HG03442 (cell line): ENCODE results near the gene MAP4K4.
"Not testable (repeated sequence)": the region's sequence is repeated elsewhere in the genome, so short reads cannot be mapped to it uniquely, and the experiment has no call there.

Source experiments
- ATAC-seq: cut with Tn5 transposase; IDR thresholded peaks from one replicate; pipeline ENCODE4 v1.9.1; 2021; ENCODE audit warnings: mild to moderate bottlenecking, moderate library complexity; ENCODE audit not compliant: unreplicated experiment

The MAP4K4 gene

DNA sequence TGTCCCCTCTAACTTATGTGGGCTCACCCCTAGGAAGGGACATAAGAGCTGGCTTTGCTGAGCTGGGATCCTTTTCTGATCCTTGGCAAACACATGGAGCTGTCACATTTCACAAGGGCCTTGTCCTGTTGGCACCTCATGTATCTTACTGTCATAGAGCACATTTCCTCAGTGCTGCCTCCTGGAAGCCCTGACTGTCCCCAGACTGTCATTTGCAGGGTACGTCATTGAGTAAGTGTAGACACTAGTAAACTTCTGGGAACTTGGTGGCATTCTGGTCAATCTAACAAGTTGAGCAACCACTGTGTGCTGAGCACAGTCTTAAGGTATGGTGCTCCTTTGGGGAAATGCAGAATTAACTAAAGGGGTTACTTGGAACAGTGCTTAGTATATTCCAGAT is 199.8 kb downstream of the MAP4K4 start:
- ATAC-seq, result no peak

DNA sequence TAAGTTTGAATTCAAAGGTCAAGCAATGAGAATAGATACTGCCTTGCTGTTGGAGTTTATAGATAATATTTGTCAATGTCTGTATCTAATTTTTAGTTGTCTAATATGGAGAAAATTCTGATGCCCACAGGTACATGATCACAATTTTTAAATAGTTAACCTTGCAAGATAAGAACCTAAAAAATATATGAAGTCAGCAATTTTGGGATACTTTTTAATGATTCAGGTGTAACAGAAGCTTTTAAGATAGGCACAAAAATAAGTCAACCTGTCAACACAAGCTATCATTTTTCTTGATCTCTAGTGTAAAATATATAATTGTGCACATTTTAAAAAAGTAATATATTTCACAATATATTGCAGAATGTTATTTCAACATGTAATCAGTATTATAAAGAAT is 201.8 kb downstream of the MAP4K4 start:
- ATAC-seq, result no peak

DNA sequence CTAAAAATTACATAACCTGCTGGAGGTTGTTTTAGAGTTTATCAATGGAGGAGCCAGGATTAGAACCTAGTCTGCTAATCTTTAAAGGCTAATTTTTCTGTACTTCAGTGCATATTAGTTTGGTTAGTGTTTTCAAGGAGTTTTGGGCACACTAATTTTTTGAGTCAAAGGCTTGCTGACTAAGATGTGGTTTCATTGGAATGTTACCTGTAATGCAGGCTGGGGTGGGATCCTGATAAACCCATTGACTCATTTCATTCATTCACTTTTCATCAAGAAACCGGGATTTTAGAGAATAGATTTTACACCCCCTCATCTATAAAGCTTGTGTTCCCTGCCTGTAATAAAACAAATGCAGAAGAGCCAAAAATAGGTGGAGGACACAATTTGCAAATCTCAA is 202.4 kb downstream of the MAP4K4 start:
- ATAC-seq, result no peak

DNA sequence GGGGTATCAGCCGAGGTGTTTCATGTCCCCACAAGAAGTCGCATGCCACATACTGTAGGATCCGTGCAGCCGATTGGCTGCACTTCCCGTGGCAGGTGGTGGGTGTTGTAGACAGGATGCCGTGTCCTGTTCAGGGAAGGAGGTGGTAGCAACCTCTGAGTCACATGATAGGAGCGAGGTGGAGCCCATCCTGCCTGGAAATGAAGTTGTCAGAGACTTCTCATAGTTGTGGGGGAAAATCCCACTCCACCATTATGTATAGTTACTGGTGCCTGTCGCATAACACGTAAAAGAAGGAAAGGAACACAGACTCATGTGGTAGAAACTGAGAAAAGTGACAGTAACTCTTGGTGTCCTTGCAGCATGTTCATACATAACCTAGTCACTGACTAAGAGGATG is 202.9 kb downstream of the MAP4K4 start:
- ATAC-seq, result peak; percentile 87

DNA sequence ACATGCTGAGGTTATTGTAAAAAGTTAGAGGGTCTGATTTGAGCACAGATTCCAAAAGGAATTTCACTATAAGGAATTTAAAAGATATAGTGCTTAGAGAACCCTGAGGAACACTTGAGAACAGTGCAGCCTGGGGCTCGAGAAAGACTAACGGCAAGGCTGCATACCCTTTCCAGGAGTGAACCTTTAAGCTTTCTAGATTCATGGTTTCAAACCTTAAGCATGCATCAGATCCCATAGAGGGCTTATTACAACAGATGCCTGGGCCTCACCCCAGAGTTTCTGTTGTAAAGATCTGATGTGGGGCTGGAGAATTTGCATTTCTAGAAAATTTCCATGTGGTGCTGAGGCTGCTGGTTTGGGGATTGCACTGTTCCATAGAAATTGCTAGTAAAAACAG is 203.7 kb downstream of the MAP4K4 start:
- ATAC-seq, result no peak

DNA sequence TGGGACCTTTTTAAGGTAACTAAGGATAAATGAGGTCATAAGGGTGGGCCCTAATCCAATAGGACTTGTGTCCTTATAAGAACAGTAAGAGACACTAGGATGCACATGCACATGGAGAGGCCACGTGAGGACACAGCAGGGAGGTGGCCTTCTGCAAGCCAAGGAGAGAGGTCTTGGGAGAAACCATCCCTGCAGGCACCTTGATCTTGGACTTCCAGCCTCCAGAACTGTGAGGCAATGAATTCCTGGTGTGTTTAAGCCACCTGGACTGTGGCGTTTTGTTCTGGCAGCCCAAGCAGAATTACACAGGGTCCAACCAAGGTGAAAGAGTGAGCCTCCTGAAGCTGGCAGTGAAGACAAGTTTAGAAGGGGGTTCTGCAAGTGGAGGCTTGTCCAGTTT is 204.7 kb downstream of the MAP4K4 start:
- no peak for ATAC-seq

DNA sequence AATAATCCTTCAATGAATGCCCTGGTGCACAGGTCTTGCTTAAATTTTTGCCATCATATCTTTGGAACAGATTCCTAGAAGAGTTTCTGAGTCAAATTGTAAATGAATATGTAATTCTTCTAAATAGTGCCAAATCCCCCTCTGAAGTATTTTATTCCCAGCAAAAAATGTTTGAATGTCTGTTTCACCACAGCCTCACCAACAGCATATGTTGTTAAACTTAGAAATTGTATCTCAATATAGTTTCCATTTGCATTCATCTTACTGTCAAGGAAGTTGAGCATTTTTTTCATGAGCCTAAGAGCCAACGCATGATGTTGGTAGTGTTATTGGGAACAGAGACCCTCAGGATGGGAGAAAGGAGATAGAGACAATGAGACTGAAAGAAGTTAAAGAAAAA is 207.4 kb downstream of the MAP4K4 start:
- ATAC-seq, result no peak

DNA sequence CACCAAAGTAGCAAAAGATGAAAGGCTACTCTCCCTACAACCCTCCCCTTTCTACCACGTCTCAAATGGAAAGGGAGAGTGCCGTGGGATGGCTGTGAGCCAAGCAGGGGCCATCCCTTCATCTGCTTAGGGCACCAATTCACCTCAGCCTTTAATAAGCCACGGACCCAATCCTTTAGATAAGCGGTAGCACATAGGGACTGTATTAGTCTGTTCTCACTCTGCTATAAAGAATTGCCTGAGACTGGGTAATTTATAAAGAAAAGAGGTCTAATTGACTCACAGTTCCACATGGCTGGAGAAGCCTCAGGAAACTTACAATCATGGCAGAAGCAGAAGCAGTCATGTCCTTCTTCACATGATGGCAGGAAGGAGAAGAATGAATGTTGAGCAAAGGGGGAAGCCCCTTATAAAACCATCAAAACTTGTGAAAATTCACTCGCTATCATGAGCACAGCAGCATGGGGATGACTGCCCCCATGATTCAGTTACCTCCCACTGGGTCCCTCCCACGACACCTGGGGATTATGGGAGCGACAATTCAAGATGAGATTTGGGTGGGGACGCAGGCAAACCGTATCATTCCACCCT is 208.3 kb downstream of the MAP4K4 start:
- no peak for ATAC-seq

DNA sequence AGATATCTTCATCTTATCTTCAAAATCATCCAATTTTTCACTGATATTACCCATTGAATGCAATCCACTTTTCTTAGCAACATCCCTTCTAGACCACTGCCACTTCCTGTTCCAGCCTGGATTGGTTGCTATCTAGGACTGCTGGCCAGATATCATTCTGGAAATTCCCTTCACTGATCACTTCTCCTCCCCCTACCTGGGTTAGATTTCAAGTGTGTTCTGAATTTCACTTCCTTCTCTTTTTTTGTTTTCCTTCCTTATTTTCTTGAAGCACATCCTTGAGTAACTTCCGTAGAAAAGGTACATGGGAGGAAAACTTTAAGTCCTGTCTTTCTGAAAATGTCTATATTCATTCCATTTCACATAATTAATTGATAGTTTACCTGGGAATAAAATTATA is 212.3 kb downstream of the MAP4K4 start:
- no peak for ATAC-seq

DNA sequence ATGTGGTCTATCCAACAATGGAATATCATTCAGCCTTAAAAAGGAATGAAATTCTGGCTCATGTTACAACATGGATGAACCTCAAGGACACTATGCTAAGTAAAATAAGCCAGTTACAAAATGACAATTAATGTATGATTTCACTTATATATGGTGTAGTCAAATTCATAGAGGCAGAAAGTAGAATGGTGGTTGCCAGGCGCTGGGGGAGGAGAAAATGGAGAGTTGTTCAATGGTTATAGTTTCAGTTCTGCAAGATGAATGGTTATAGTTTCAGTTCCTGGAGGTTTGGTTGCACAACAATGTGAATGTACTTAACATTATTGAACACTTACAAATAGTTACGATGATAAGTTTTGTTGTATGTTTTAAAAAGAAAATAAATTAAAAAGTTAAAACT is 215.0 kb downstream of the MAP4K4 start:
- ATAC-seq, result peak; percentile 91

DNA sequence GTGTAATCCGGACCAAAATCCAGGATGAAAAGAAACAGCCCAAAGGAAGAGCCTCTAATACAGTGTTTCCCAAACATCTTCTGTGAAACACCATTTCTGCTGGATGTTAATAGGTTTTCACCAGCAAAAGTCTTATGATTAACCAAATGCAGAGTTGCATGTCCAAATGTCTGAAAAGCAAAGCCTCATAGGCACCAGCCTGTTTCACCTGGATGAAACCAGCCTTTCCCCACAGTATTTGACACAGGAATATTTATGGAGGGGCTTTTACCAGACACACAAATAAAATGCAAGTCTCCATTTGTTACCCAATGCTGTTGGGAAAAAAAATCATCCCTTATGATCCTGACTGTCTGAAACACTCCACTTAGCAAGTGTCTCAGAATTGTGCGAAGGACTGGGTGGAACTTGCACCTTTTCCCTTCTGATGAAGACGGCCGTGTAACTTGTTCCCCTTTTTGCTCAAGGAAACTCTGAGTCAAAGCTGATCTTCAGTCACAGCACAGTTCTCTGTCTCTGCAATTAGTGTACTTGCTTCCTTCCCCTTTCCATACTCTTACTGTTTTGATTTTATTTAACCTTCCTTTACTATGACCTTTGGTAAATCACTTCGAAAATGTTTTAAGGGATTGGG is 223.9 kb downstream of the MAP4K4 start:
- ATAC-seq, result peak; percentile 54

- no peak for ATAC-seq
Observed at GRCh38 chr2:101921953-101922325, 224.4 kb downstream of the MAP4K4 start.

DNA sequence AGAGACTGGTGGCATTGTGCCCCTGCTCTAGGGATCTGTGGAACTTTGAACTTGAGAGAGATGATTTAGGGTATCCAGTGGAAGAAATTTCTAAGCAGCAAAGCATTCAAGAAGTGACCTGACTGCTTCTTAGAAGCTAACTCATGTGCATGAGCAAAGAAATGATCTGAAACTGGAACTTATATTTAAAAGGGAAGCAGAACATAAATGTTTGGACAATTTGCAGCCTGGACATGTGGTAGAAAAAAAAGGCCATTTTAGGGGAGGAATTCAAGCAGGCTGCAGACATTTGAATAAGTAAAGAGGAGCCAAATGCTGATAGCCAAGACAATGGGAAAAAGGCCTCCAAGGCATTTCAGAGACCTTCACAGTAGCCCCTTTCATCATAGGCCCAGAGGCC is 226.8 kb downstream of the MAP4K4 start:
- ATAC-seq, result not testable (repeated sequence)

- no peak for ATAC-seq
Observed at GRCh38 chr2:101930019-101930418, 232.5 kb downstream of the MAP4K4 start.

DNA sequence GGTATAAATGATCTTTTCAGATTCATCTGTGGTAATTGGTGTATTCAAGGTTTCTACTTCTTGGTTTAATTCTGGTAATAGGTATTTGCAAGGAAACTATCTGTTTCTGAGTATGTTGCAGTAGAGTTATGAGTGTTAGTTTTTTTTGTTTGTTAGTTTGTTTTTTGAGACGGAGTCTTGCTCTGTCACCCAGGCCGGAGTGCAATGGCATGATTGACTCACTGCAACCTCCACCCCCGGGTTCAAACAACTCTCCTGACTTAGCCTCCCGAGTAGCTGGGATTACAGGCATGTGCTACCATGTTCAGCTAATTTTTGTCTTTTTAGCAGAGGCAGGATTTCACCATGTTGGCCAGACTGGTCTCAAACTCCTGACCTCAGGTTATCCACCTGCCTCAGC is 233.3 kb downstream of the MAP4K4 start:
- no peak for ATAC-seq

DNA sequence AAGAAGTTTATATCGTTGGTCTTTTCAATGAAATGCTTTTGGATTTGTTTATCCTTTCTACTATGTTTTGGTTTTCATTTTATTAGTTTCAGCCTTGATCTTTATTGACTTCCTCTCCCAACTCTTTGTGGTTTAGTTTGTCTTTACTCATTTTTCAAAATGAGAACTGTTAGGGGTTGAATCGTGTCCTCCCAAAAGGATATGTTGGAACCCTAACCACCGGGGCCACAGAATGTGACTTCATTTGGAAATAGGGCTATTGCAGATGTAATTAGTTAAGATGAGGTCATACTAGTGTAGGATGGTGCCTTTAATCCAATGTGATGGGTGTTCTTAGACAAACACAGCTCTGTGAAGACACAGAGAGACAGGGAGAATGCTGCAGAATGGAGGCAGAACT is 233.9 kb downstream of the MAP4K4 start:
- ATAC-seq, result no peak

DNA sequence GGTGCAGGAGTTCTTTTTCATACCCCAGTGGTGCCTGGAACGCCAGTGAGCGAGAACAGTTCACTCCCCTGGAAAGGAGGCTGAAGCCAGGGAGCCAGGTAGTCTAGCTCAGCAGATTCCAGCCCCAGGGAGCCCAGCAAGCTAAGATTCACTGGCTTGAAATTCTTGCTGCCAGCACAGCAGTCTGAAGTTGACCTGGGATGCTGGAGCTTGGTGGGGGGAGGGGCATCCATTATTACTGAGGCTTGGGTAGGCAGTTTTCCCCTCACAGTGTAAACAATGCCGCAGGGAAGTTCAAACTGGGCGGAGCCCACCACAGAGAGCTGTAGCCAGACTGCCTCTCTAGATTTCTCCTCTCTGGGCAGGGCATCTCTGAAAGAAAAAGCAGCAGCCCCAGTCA is 238.3 kb downstream of the MAP4K4 start:
- not testable (repeated sequence) for ATAC-seq

DNA sequence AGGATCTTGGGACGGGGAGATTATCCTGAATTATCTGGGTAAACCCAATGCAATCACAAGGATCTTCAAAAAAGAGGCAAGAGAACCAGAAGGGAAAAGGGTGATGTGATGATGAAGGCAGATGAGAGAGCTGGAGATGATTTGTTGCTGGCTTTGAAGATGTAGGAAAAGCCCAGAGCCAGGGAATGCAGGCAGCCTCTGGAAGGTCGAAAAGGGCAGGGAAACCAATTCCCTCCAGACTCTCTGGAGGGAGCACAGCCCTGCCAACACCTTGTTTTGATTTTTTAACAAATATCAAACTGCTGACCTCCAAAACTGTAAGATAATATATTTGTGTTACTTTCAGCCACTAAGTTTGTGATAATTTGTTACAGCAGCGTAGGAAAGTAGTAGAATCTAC is 245.3 kb downstream of the MAP4K4 start:
- no peak for ATAC-seq
